Endothelial cell of umbilical vein (primary cell): ENCODE data around the gene MCFD2. TPM values are rescaled to one million over a fixed set of nuclear protein-coding genes. Genes with fewer than 3 reads are reported as not detected.

Experiments
- BruUV-seq: library from RNA; stranded (reverse); fragments of 400-500 nt; replicated peaks from 2 replicates; lab custom pipeline; 2021; lab: Mats Ljungman, UMichigan
- CTCF ChIA-PET: fragments of 300-600, 350-600 bp; sonication (Branson Sonifier 250); formaldehyde crosslinking; loops from one replicate; lab custom pipeline; 2021; ENCODE audit warnings: antibody characterized with exemption, inconsistent platforms; lab: Charles Lee
- POLR2A ChIA-PET: fragments of 300-600, 350-600 bp; sonication (Branson Sonifier 250); formaldehyde crosslinking; loops from one replicate; lab custom pipeline; 2021; ENCODE audit warnings: antibody characterized with exemption, inconsistent platforms; lab: Charles Lee
- DNase-seq: peaks from one replicate; pipeline ENCODE4 v3.0.0-alpha.2; 2011; ENCODE audit warnings: low read depth, low spot score
- FAIRE-seq: peaks from 2 replicates; lab custom pipeline; 2011; peaks lifted over from hg19 to GRCh38; lab: Jason Lieb, UNC
- H2AFZ ChIP-seq: 2 replicates; pipeline ENCODE4 v1.6.0; 2012; ENCODE audit warnings: low read depth, low read length, control low read depth, inconsistent platforms
- H3K27ac ChIP-seq: 2 replicates; pipeline ENCODE4 v1.5.1; 2011; ENCODE audit warnings: low read depth, mild to moderate bottlenecking, control low read depth, low read length, moderate library complexity; ENCODE audit not compliant: insufficient read depth
- H3K27me3 ChIP-seq, 2 experiments: 2 replicates each; pipeline versions ENCODE4 v1.6.0 to v1.6.1; 2011; ENCODE audit warnings: low read length in 2 of 2, mixed read lengths in 1 of 2; ENCODE audit not compliant: control insufficient read depth in 2 of 2, insufficient read depth in 2 of 2
- H3K36me3 ChIP-seq, 2 experiments: 2 replicates in 1 of 2; 3 replicates in 1 of 2; pipeline ENCODE4 v1.5.1; 2011; ENCODE audit warnings: low read length in 2 of 2, mild to moderate bottlenecking in 1 of 2, moderate library complexity in 1 of 2; ENCODE audit not compliant: control insufficient read depth in 2 of 2, insufficient read depth in 2 of 2; ENCODE audit errors: extremely low read depth in 1 of 2
- H3K4me1 ChIP-seq: 3 replicates; pipeline ENCODE4 v1.5.1; 2011; ENCODE audit warnings: mild to moderate bottlenecking, low read length; ENCODE audit not compliant: control insufficient read depth, insufficient read depth; ENCODE audit errors: extremely low read depth
- H3K4me2 ChIP-seq: 2 replicates; pipeline ENCODE4 v1.6.1; 2011; ENCODE audit warnings: low read length, control low read depth, mixed read lengths; ENCODE audit not compliant: insufficient read depth
- H3K4me3 ChIP-seq, 3 experiments: fragments of 200-600 bp in 1 of 3; sonication (generic), shearing (Covaris generic) in 1 of 3; replicated peaks in 1 of 3; 2 replicates each; pipeline ENCODE4 v1.5.1; 2011 to 2016; ENCODE audit warnings: control low read depth in 3 of 3, low read length in 3 of 3, mild to moderate bottlenecking in 2 of 3, inconsistent platforms in 1 of 3, low read depth in 1 of 3, moderate library complexity in 1 of 3; ENCODE audit not compliant: insufficient read depth in 1 of 3
- H3K79me2 ChIP-seq: 2 replicates; pipeline ENCODE4 v1.6.0; 2012; ENCODE audit warnings: low read length, inconsistent platforms; ENCODE audit not compliant: control insufficient read depth, insufficient read depth
- H3K9ac ChIP-seq: replicated peaks from 2 replicates; pipeline ENCODE3; 2011; ENCODE audit warnings: low read length, control low read depth; ENCODE audit not compliant: insufficient read depth; ENCODE audit errors: extremely low read depth
- H3K9me1 ChIP-seq: replicated peaks from 3 replicates; pipeline ENCODE4 v1.6.0; 2011; ENCODE audit warnings: mild to moderate bottlenecking, low read length; ENCODE audit not compliant: control insufficient read depth, insufficient read depth; ENCODE audit errors: extremely low read depth
- H3K9me3 ChIP-seq: replicated peaks from 2 replicates; pipeline ENCODE4 v1.5.1; 2012; ENCODE audit warnings: low read length, inconsistent platforms; ENCODE audit not compliant: control insufficient read depth, insufficient read depth
- H4K20me1 ChIP-seq: replicated peaks from 2 replicates; pipeline ENCODE3; 2011; ENCODE audit warnings: mild to moderate bottlenecking, low read length; ENCODE audit not compliant: control insufficient read depth, insufficient read depth; ENCODE audit errors: extremely low read depth
- EZH2 ChIP-seq: IDR thresholded peaks from 2 replicates; pipeline ENCODE4 v1.6.1; 2012; ENCODE audit warnings: borderline replicate concordance, low read depth, mild to moderate bottlenecking, moderate library complexity, low read length, inconsistent platforms; ENCODE audit not compliant: severe bottlenecking
- FOS ChIP-seq: IDR thresholded peaks from 2 replicates; pipeline ENCODE4 v1.6.1; 2011; ENCODE audit warnings: mild to moderate bottlenecking, low read length, moderate library complexity, borderline replicate concordance; ENCODE audit not compliant: insufficient read depth
- GATA2 ChIP-seq: IDR thresholded peaks from 2 replicates; pipeline ENCODE4 v1.7.0; 2011; ENCODE audit warnings: low read depth, mild to moderate bottlenecking, moderate library complexity, mixed read lengths, low read length; ENCODE audit not compliant: insufficient read length, insufficient read depth
- JUN ChIP-seq: IDR thresholded peaks from 2 replicates; pipeline ENCODE4 v1.6.1; 2011; ENCODE audit warnings: borderline replicate concordance, low read depth; ENCODE audit not compliant: insufficient read length, insufficient read depth
- MYC ChIP-seq: IDR thresholded peaks from one replicate; pipeline ENCODE4 v1.6.1; 2011; ENCODE audit warnings: mild to moderate bottlenecking, low read depth, low read length
- POLR2A ChIP-seq: IDR thresholded peaks from 2 replicates; pipeline ENCODE4 v1.6.1; 2012; ENCODE audit warnings: low read depth, mild to moderate bottlenecking, control low read depth, low read length
- POLR2AphosphoS5 ChIP-seq: IDR thresholded peaks from 2 replicates; pipeline ENCODE4 v1.6.1; 2012; ENCODE audit warnings: low read depth, mild to moderate bottlenecking, control low read depth, low read length, moderate library complexity; ENCODE audit not compliant: insufficient read depth
- dilution Hi-C: fragments of 300-500 bp; cut with MboI; formaldehyde crosslinking; loops from one replicate; pipeline ENCODE4 v1.15.0; 2019; ENCODE audit warnings: low sequenced_read_pairs; ENCODE audit not compliant: extremely low pct_ligation_motif_present
- intact Hi-C: fragments of 100-400 bp; cut with micrococcal nuclease; formaldehyde crosslinking; loops from one replicate; pipeline ENCODE4 v1.10.0; 2022
- polyA plus RNA-seq, 4 experiments: library from polyadenylated mRNA; depleted of rRNA in 3 of 4; stranded (reverse) in 3 of 4; unstranded in 1 of 4; fragments of >200 nt; gene quantifications; 2 replicates each; pipeline versions ENCODE4 v1.2.1 to v1.2.3, GENCODE V29; 2011 to 2012; ENCODE audit warnings: missing spikeins in 1 of 4
- total RNA-seq: library from RNA; stranded (reverse); gene quantifications from 2 replicates; pipeline ENCODE4 v1.2.3, GENCODE V29; 2021
- TF ChIP-seq, protein P1 (sequence below): IDR thresholded peaks from 2 replicates; pipeline ENCODE4 v1.6.1; 2011; ENCODE audit not compliant: insufficient read depth, insufficient read length
- TF ChIP-seq, protein P2 (sequence below), 2 donors: IDR thresholded peaks; 1 replicate in 1 of 2; 2 replicates in 1 of 2; pipeline ENCODE4 v1.5.1; 2011; ENCODE audit warnings: low read length in 2 of 2, mild to moderate bottlenecking in 2 of 2, moderate library complexity in 2 of 2, control low read depth in 1 of 2, inconsistent platforms in 1 of 2, low read depth in 1 of 2; ENCODE audit not compliant: insufficient read depth in 1 of 2; ENCODE audit errors: extremely low read depth in 1 of 2

The MCFD2 gene
- total and polyA plus RNA-seq, 2 donors (not counting 3 experiments of a cell fraction or from before 2014, with no cell fraction given), result 74.8 to 141 TPM

DNA sequence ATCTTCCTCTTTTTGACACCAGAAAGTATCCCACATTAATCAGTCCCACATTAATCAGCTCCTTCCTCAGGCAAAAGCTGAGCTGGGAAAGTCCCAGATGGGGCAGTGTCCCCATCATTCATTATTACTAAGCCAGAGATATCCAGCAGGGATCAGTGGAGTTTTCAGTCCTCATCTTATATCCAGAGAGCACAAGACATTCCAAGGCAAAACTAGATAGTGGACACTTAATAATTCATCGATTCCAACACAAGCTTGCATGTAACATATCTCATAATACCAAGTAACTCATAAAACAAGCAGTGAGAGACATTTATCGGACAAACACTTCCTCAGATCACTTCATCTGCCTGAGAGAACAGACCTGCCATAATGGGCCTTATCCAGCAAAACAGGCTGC, 53.1 kb downstream of the MCFD2 start:
- BruUV-seq, result no TSS peak
- H2AFZ ChIP-seq, result no peak overlapping the region
- no peak overlapping the region for H3K4me3 ChIP-seq
- FAIRE-seq (no peak), DNase-seq (no peak)
- no peaks in the 10 kb centered on the region for H3K27me3 ChIP-seq
- no peaks in the 10 kb centered on the region for H3K9me1 ChIP-seq
- H3K36me3 ChIP-seq, result no peaks in the 10 kb centered on the region
- intact Hi-C loops (no loop called here), dilution Hi-C loops (no loop called here)
- TF ChIP-seq POLR2A, result no peak
- no peak for TF ChIP-seq POLR2AphosphoS5
- TF ChIP-seq JUN, result no peak
- TF ChIP-seq GATA2, result no peak
- TF ChIP-seq EZH2, result no peak
- no peak for TF ChIP-seq MYC
- no peak for TF ChIP-seq FOS
- TF ChIP-seq, protein P1, sequence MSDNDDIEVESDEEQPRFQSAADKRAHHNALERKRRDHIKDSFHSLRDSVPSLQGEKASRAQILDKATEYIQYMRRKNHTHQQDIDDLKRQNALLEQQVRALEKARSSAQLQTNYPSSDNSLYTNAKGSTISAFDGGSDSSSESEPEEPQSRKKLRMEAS, result no peak
- TF ChIP-seq, protein P2, sequence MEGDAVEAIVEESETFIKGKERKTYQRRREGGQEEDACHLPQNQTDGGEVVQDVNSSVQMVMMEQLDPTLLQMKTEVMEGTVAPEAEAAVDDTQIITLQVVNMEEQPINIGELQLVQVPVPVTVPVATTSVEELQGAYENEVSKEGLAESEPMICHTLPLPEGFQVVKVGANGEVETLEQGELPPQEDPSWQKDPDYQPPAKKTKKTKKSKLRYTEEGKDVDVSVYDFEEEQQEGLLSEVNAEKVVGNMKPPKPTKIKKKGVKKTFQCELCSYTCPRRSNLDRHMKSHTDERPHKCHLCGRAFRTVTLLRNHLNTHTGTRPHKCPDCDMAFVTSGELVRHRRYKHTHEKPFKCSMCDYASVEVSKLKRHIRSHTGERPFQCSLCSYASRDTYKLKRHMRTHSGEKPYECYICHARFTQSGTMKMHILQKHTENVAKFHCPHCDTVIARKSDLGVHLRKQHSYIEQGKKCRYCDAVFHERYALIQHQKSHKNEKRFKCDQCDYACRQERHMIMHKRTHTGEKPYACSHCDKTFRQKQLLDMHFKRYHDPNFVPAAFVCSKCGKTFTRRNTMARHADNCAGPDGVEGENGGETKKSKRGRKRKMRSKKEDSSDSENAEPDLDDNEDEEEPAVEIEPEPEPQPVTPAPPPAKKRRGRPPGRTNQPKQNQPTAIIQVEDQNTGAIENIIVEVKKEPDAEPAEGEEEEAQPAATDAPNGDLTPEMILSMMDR (IDR thresholded peaks at IDR 0.05; ENCODE audit: extremely low read depth in 1 of 2, insufficient read depth in 1 of 2, low read depth in 1 of 2, low read length in 2 of 2), result no peak
- ChIA-PET POLR2A (no interaction called here), CTCF (interaction anchor here (1.6 to 2.7 kb wide), 2 partner anchors 14 to 17 kb away, joined by 6 to 15 read pairs; no protein-coding TSS in a partner anchor)
- H4K20me1 ChIP-seq, result no peaks in the 10 kb centered on the region
- peaks cover 12% of the 10 kb centered on the region for H3K4me1 ChIP-seq
- no peak overlapping the region for H3K27ac ChIP-seq
- no peaks in the 10 kb centered on the region for H3K79me2 ChIP-seq
- H3K9me3 ChIP-seq, result no peaks in the 10 kb centered on the region
- no peak overlapping the region for H3K4me2 ChIP-seq
- H3K9ac ChIP-seq, result no peak overlapping the region
